Stimulated activated CD4-positive, alpha-beta T cell treated with anti-CD3 and anti-CD28 coated beads, Interleukin-4, amount 100 ng/mL, for 1 hour (primary cell): ENCODE measurements around the gene HOXA5.

Experiments used
- DNase-seq: peaks from one replicate; pipeline ENCODE4 v3.0.0-alpha.2; 2020

Gene HOXA5

GRCh38 chr7:27170426-27171324 lies 27.2 kb upstream of the HOXA5 start:
- no peak for DNase-seq

GRCh38 chr7:27169658-27170425 lies 26.4 kb upstream of the HOXA5 start:
- no peak for DNase-seq

DNA sequence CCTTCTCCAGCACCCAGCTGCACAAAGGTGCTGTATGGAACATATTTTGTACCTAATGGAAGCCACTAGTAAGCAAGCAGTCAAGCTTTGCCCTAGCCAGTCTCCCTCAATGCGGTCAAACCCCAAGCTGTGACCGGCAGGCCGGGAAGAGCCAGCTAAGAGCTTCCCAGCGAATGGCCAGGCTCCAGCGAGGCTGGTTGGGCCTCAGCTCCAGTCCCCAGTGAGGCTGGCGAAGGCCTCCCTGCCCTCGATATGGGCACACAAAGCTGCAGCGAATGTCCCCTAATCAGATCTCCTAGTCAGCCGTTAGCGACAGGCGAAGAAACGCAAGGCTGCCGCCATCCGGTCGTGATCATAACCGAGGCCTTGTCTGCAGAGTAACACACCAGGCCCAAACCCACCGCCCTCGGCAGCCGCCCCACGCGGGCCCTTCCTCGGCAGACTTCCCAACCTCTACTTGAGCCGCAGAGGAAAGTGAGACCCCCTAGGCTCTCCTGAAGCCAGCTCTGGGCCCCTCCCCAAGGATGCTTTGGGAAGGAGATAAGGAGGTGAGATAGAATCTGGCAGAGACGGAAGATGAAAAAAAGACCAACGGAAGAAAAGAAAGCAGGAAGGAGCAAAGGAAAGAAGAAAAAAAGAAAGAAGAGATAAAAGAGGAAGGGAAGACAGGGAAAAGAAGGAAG lies 24.9 kb upstream of the HOXA5 start:
- DNase-seq: no peak

DNA sequence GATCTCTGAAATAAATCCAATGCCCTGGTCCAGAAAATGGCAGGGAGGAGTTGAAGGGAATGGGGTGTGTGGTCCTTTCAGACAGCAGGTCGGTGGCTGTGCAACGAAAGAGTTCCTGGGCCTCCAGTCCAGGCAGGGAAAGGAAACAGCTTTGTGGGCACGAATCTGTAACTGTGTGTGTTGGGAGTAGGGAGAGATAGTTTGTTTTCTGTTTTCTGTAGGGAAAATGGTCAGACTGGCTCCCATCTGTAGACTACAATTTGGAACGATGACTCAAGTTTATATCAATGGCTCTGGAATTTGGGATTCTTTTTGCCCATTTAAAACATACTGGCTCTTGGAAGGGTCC lies 24.4 kb upstream of the HOXA5 start:
- no peak for DNase-seq

DNA sequence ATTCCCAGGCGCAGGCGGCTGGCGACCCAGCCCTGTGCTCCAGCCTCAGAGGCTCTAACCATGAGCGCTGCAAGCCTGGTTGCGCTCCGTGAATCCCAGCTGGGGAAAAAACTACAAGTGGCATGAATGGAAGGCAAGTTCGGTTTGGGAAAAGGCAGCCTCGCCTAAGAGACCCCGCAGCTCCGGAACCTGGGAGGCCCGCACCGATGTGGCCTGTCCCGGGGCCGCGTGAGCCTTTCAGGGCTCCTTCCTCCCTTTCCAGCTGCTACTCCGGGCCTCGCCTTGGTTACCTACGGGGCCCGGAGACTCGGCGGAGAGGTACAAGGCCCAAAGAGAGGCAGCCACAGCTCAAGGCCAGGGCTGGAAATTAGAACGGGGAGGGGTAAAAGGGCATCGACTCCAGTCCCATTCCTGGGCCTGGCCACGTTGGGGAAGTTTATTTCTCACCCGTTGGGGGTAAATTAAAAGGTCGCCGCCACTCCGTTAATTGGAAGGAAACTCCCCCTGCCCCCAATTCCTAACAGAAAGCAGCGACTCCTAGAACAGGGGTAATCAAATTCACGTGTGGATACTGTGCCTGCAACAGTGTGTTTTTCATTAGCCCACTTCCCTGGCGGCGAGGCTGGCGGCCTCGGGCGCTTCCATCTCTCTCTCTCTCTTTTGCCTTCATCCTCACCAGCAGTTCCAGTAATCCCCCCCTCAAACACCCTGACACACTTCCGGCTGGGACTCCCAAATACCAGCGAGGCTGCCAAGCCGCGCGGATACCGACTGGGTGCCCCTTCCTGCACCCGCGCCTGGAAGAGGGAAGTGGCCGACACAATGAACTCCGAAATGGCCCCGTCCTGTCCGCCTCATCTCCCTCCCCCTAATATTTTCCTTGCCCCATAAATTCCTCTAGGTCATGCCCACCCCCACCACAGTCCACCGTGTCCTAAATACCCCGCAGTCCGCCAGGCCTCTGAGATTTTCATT lies 23.3 kb upstream of the HOXA5 start:
- no peak for DNase-seq

DNA sequence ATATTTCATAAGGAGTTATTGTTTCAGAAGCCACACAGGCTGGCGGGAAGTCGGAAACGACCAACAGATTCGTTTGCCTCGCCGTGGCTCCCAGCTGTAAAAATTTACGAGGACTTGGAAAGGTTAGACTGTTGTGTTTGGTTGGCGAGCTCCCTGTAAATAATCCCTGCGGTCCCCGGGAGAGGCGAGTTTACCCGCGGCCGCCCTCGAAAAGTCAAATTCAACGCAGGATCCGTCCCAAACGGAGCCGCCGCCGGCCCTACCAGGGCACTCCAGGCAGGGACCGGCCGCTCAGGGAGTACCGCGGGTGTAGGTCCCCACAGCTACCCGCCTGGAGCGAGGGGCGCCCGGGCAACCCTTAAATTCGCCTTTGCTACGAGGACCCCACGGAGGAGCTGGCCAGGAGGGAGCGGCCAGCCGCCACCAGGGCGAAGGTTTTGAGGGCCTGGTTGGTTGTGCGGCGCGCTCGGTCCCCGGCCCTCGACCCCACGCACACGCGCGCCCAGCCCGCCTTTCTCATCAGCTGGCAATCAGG lies 22.6 kb upstream of the HOXA5 start:
- DNase-seq: no peak

GRCh38 chr7:27165089-27165995 lies 21.9 kb upstream of the HOXA5 start, which contains the start of gene HOXA9:
Gene HOXA9, minus strand, starts transcription at chr7:27165537. Its CDS starts 80 bp downstream, at chr7:27165457.
- no peak for DNase-seq

DNA sequence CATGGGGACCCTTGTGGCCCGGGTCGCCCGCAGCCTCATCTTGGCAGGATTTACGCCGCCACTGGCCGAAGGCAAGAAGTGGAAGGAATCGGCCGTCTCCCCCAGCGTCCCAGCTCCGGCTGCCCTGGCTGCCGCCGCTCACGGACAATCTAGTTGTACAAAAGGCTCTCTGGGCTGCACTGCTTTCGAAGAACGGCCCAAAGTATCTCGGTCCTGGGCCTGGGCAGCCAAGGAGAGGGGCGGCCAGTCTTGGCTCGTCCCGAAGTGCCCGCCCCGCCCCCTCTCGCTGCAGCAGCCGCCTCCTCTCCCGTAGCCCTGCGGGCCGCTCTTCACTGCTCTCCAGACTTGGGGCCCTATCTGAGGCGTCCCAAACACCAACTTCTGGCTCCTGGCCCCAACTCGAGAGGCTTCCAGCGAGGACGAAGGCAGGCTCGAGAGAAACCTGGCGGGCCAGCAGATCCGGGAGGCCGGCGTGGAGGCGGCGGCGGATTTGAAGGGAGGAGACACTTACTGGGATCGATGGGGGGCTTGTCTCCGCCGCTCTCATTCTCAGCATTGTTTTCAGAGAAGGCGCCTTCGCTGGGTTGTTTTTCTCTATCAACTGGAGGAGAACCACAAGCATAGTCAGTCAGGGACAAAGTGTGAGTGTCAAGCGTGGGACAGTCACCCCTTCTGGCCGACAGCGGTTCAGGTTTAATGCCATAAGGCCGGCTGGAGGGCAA lies 21.0 kb upstream of the HOXA5 start:
- DNase-seq: no peak

GRCh38 chr7:27164045-27164366 lies 20.5 kb upstream of the HOXA5 start:
- no peak for DNase-seq

DNA sequence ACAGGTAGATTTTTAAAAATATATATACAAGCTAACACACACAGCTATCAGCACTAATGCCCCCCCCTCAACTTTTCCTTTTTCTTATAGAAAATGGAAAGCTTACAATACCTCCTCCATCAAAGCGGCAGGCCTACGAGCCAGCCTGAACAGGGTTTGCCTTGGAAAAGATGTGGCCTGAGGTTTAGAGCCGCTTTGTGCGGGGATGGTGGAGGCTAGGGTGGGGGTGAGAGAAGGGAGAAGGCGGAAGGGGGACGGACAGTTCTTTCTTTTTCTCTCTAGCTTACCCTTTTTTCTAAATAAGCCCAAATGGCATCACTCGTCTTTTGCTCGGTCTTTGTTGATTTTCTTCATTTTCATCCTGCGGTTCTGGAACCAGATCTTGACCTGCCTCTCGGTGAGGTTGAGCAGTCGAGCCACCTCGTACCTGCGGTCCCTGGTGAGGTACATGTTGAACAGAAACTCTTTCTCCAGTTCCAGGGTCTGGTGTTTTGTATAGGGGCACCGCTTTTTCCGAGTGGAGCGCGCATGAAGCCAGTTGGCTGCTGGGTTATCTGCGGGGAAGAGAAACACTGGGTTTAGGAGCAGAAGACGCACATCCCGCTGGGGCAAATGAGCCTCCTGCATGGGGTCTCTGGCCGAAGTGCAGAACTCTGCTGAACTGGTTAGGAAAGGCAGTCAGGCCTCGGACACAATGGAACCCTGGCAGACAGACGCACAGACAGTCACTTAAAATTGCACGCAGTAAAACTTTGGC lies 20.0 kb upstream of the HOXA5 start:
- DNase-seq: no peak

- no peak for DNase-seq
Observed at GRCh38 chr7:27162561-27163287, 19.2 kb upstream of the HOXA5 start.

DNA sequence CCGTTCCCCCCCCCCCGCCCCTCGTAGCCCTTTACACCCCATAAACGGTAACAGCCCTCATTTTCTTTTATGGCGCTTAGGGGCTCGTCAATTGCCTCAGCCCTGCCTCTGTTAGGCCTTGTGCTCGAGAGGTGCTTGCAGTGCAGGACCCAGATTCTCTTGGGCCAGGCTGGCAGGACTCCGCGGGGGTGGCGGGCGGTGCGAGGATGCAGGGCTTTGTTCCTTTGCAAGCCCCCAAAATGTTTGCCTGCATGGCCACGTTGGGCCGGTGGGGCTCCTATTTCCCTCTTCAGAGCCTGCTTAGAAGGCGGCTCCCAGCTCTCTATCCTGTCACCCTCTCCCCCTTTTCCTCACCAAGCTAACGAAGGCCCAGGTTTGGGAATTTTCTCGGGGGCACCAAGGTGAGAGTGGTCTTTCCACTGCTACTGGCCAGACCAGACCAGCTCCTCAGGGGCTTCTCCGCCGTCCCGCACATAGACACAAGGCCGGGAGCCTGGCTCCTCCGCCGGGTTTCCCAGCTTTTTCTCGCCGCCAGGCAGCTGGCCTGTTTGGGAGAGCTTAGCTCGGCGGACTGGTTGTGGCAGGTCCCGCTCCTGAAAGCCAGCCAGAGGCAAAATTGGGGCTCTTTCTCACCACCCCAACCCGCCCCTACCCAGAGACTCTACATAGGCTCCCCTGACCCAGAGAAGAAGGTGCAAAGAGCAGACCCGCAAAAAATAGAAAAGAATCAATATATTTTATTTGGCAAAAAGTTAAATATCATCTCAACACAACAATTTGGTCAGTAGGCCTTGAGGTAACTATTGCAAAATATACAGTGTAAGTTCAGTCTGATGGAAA lies 18.5 kb upstream of the HOXA5 start:
- DNase-seq: no peak

- no peak for DNase-seq
Observed at GRCh38 chr7:27161214-27161720, 17.8 kb upstream of the HOXA5 start.

- peak; percentile 89 for DNase-seq
Observed at GRCh38 chr7:27160546-27161213, 17.2 kb upstream of the HOXA5 start.

DNA sequence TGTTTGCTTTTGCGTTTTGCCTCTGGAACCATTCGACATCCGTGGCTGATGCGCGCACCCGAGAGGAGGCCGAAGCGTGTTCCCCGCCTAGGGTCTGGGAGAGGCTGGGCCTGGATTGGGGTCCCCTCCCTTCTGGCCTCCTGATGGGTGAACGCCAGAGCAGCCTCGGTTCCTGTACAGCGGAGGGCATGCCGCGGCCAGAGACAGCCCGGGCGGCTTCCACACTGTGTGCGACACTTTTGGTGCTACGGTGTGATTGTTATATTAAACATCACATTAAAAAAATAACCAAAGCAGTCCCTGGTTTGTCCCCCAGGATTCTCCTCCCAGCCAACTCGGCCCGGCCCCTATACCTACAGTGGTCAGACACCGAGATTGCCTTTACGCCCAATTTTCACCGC lies 16.7 kb upstream of the HOXA5 start:
- DNase-seq: no peak

GRCh38 chr7:27159266-27160144 lies 16.0 kb upstream of the HOXA5 start:
- DNase-seq: no peak
